Panc1 (cell line): Measurements from ENCODE around the gene PSMD8. TPM values are rescaled to one million over a fixed set of nuclear protein-coding genes. Genes with fewer than 3 reads are reported as not detected.
A peak's percentile ranks its signal among the peaks of the same experiment; 100 is the strongest.

Experiments used
- ATAC-seq: fragments of 200-7000 bp; cut with Tn5 transposase; 2 replicates; pipeline ENCODE4 v1.9.1; 2020; ENCODE audit warnings: mild to moderate bottlenecking, moderate library complexity
- BruUV-seq: library from RNA; stranded (reverse); fragments of 400-500 nt; replicated peaks from 2 replicates; lab custom pipeline; 2021; lab: Mats Ljungman, UMichigan
- CTCF ChIA-PET: fragments of 300-600 bp; sonication (Branson Sonifier 250); formaldehyde crosslinking; loops from one replicate; lab custom pipeline; 2022; ENCODE audit warnings: antibody characterized with exemption; lab: Charles Lee
- POLR2A ChIA-PET: fragments of 300-600 bp; sonication (Branson Sonifier 250); formaldehyde crosslinking; loops from one replicate; lab custom pipeline; 2022; ENCODE audit warnings: antibody characterized with exemption; lab: Charles Lee
- DNase-seq: peaks from one replicate; pipeline ENCODE4 v3.0.0-alpha.2; 2010; ENCODE audit warnings: low read depth, low spot score
- H3K27ac ChIP-seq: 2 replicates; pipeline ENCODE4 v1.5.1; 2011; ENCODE audit warnings: mild to moderate bottlenecking, low read length, inconsistent platforms
- H3K27me3 ChIP-seq: fragments of 200-500 bp; sonication (Bioruptor generic); 2 replicates; pipeline ENCODE4 v1.6.0; 2014; ENCODE audit warnings: low read length, inconsistent platforms; ENCODE audit not compliant: control insufficient read depth, insufficient read depth
- H3K36me3 ChIP-seq: fragments of 200-500 bp; sonication (Bioruptor generic); 2 replicates; pipeline ENCODE4 v1.5.1; 2014; ENCODE audit warnings: inconsistent platforms, mild to moderate bottlenecking, low read length, moderate library complexity; ENCODE audit not compliant: control insufficient read depth, insufficient read depth
- H3K4me1 ChIP-seq: 2 replicates; pipeline ENCODE4 v1.5.1; 2011; ENCODE audit warnings: inconsistent platforms, mild to moderate bottlenecking, low read length, moderate library complexity; ENCODE audit not compliant: control insufficient read depth, insufficient read depth
- H3K4me3 ChIP-seq, 2 experiments: 2 replicates each; pipeline ENCODE4 v1.5.1; 2011 to 2012; ENCODE audit warnings: low read depth in 2 of 2, low read length in 2 of 2, mild to moderate bottlenecking in 2 of 2, inconsistent platforms in 1 of 2, moderate library complexity in 1 of 2
- H3K9me3 ChIP-seq: fragments of 200-500 bp; sonication (Bioruptor generic); 2 replicates; pipeline ENCODE4 v1.5.1; 2014; ENCODE audit warnings: low read depth, mild to moderate bottlenecking, inconsistent platforms, low read length, moderate library complexity; ENCODE audit not compliant: control insufficient read depth, insufficient read depth
- POLR2AphosphoS5 ChIP-seq: IDR thresholded peaks from 2 replicates; pipeline ENCODE4 v1.6.1; 2012; ENCODE audit warnings: mild to moderate bottlenecking, low read depth, low read length, moderate library complexity
- SIN3A ChIP-seq: IDR thresholded peaks from 2 replicates; pipeline ENCODE4 v1.6.1; 2012; ENCODE audit warnings: low read depth, mild to moderate bottlenecking, low read length, moderate library complexity, borderline replicate concordance; ENCODE audit not compliant: insufficient read depth
- TCF7L2 ChIP-seq: IDR thresholded peaks from 2 replicates; pipeline ENCODE4 v1.6.1; 2011; ENCODE audit warnings: mild to moderate bottlenecking, low read depth, low read length, inconsistent platforms
- in situ Hi-C: cut with HindIII; loops from 2 replicates; pipeline ENCODE4 v1.10.0; 2016; ENCODE audit warnings: low sequenced_read_pairs, low pct_unique_long_range_greater_than_20kb
- intact Hi-C: fragments of 100-400 bp; cut with micrococcal nuclease; formaldehyde crosslinking; loops from one replicate; pipeline ENCODE4 v1.10.0; 2022; ENCODE audit not compliant: unreplicated experiment
- total RNA-seq: library from RNA; stranded (reverse); gene quantifications from one replicate; pipeline ENCODE4 v1.2.1, GENCODE V29; 2021; ENCODE audit not compliant: unreplicated experiment
- TF ChIP-seq, protein P1 (sequence below), 2 experiments: IDR thresholded peaks; 2 replicates each; pipeline ENCODE4 v1.6.1; 2011 to 2012; ENCODE audit warnings: low read depth in 2 of 2, control low read depth in 1 of 2, low read length in 1 of 2, mild to moderate bottlenecking in 1 of 2, moderate library complexity in 1 of 2; ENCODE audit not compliant: insufficient read depth in 1 of 2
- TF ChIP-seq, protein P2 (sequence below): fragments of 450-650 bp; IDR thresholded peaks from 2 replicates; pipeline ENCODE4 v1.5.1; 2017; ENCODE audit warnings: mild to moderate bottlenecking

The PSMD8 gene
- total RNA-seq, 1 experiment from 2014 or later, result 388 TPM

DNA sequence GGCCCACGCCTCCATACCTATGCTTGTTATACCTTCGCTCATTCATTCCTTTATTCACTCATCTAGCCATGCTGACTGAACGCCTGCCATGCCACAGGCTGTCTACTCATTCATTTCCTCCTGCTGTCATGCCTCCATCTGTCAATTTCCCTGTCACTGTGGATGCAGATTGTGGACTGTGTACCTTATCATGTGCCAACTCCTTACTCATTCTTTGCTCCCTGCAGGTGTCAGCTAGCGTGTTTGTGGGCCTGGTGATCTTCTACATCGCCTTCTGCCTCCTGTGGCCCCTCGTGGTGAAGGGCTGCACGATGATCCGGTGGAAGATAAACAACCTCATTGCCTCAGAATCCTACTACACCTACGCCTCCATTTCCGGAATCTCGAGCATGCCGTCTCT lies 4.1 kb upstream of the PSMD8 start:
- H3K36me3 ChIP-seq, result no peaks in the 10 kb centered on the region; the same call in 1 of the 2 replicates
- BruUV-seq, result no TSS peak
- TF ChIP-seq SIN3A, result no peak
- no peak for TF ChIP-seq POLR2AphosphoS5
- no peak for TF ChIP-seq TCF7L2
- H3K9me3 ChIP-seq, result no peaks in the 10 kb centered on the region
- H3K27me3 ChIP-seq, result no peaks in the 10 kb centered on the region
- intact Hi-C loops (no loop called here), in situ Hi-C loops (no loop called here)
- ATAC-seq (no peak), DNase-seq (no peak)
- no peak overlapping the region for H3K4me3 ChIP-seq
- ChIA-PET CTCF (no interaction called here), POLR2A (no interaction called here)
- peaks cover 3% of the 10 kb centered on the region for H3K4me1 ChIP-seq
- H3K27ac ChIP-seq, result no peak overlapping the region

DNA sequence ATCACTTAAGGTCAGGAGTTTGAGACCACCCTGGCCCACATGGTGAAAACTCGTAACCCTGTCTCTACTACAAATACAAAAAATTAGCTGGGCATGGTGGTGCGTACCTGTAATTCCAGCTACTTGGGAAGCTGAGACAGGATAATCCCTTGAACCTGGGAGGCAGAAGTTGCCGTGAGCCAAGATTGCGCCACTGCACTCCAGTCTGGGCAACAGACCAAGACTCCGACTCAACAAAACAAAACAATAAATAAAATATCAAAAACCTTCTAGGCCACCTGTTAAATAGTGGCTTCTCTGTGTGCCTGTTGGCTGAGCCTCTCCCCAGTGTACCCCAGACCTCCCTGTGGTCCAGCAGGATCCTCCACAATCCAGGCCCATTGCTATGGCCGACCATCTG lies 3.3 kb upstream of the PSMD8 start:
- TF ChIP-seq, protein P1, sequence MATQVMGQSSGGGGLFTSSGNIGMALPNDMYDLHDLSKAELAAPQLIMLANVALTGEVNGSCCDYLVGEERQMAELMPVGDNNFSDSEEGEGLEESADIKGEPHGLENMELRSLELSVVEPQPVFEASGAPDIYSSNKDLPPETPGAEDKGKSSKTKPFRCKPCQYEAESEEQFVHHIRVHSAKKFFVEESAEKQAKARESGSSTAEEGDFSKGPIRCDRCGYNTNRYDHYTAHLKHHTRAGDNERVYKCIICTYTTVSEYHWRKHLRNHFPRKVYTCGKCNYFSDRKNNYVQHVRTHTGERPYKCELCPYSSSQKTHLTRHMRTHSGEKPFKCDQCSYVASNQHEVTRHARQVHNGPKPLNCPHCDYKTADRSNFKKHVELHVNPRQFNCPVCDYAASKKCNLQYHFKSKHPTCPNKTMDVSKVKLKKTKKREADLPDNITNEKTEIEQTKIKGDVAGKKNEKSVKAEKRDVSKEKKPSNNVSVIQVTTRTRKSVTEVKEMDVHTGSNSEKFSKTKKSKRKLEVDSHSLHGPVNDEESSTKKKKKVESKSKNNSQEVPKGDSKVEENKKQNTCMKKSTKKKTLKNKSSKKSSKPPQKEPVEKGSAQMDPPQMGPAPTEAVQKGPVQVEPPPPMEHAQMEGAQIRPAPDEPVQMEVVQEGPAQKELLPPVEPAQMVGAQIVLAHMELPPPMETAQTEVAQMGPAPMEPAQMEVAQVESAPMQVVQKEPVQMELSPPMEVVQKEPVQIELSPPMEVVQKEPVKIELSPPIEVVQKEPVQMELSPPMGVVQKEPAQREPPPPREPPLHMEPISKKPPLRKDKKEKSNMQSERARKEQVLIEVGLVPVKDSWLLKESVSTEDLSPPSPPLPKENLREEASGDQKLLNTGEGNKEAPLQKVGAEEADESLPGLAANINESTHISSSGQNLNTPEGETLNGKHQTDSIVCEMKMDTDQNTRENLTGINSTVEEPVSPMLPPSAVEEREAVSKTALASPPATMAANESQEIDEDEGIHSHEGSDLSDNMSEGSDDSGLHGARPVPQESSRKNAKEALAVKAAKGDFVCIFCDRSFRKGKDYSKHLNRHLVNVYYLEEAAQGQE (IDR thresholded peaks at IDR 0.05; ENCODE audit: insufficient read depth in 1 of 2, low read depth in 2 of 2, low read length in 1 of 2), result no peak
- TF ChIP-seq SIN3A (no peak), POLR2AphosphoS5 (no peak), TCF7L2 (no peak)
- TF ChIP-seq, protein P2, sequence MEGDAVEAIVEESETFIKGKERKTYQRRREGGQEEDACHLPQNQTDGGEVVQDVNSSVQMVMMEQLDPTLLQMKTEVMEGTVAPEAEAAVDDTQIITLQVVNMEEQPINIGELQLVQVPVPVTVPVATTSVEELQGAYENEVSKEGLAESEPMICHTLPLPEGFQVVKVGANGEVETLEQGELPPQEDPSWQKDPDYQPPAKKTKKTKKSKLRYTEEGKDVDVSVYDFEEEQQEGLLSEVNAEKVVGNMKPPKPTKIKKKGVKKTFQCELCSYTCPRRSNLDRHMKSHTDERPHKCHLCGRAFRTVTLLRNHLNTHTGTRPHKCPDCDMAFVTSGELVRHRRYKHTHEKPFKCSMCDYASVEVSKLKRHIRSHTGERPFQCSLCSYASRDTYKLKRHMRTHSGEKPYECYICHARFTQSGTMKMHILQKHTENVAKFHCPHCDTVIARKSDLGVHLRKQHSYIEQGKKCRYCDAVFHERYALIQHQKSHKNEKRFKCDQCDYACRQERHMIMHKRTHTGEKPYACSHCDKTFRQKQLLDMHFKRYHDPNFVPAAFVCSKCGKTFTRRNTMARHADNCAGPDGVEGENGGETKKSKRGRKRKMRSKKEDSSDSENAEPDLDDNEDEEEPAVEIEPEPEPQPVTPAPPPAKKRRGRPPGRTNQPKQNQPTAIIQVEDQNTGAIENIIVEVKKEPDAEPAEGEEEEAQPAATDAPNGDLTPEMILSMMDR, result no peak
- ATAC-seq (no peak), DNase-seq (no peak)
- CTCF ChIA-PET, result no interaction called here
- H3K4me3 ChIP-seq, result no peak overlapping the region
- peaks cover 8% of the 10 kb centered on the region for H3K4me1 ChIP-seq
- no peaks in the 10 kb centered on the region for H3K27me3 ChIP-seq
- H3K36me3 ChIP-seq, result no peaks in the 10 kb centered on the region; the same call in 1 of the 2 replicates
- in situ Hi-C loops, result no loop called here
- intact Hi-C loops, result no loop called here
- H3K9me3 ChIP-seq, result no peaks in the 10 kb centered on the region
- POLR2A ChIA-PET, result no interaction called here
- H3K27ac ChIP-seq, result no peak overlapping the region
- BruUV-seq, result no TSS peak

DNA sequence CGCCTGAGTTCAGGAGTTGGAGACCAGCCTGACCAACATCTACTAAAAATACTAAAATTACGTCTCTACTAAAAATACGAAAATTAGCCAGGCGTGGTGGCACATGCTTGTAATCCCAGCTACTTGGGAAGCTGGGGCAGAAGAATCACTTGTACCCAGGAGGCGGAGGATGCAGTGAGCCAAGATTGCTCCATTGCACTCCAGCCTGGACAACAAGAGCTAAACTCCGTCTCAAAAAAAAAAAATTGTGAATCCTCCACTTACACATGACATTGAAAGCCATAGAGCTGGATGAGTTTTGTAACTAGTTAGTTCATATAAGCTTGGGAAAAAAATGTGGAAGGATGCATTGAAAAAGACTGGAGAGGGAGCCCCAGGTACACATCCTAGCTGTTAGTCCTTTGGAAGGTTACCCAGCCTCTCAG lies 452 bp upstream of the PSMD8 start:
- intact Hi-C loops, result no loop called here
- no peak for ATAC-seq

More for the DNA sequence above, 452 bp upstream of the PSMD8 start:
- DNase-seq, result no peak
- ChIA-PET CTCF (interaction anchor here (0.6 to 1.3 kb wide), 6 partner anchors 8 to 147 kb away, joined by 3 to 13 read pairs (median 4); partner anchors contain the start of genes CATSPERG and GGN), POLR2A (interaction anchor here (0.6 to 0.9 kb wide), 4 partner anchors 11 to 442 kb away, joined by 3 to 5 read pairs (median 4); no protein-coding TSS in a partner anchor)
- peaks cover 10% of the 10 kb centered on the region for H3K4me1 ChIP-seq
- no peak for TF ChIP-seq SIN3A
- TF ChIP-seq, protein P1 (IDR thresholded peaks at IDR 0.05; ENCODE audit: insufficient read depth in 1 of 2, low read depth in 2 of 2, low read length in 1 of 2), result no peak
- TF ChIP-seq, protein P2, result no peak
- TF ChIP-seq POLR2AphosphoS5, result no peak
- no peak for TF ChIP-seq TCF7L2
- peak overlapping the region; percentile 92 for H3K27ac ChIP-seq
- no TSS peak for BruUV-seq
- peak overlapping the region; percentile 85 to 87 for H3K4me3 ChIP-seq
- peaks cover 4% of the 10 kb centered on the region; the same call in 1 of the 2 replicates for H3K36me3 ChIP-seq
- H3K27me3 ChIP-seq, result no peaks in the 10 kb centered on the region
- no peaks in the 10 kb centered on the region for H3K9me3 ChIP-seq
- in situ Hi-C loops, result no loop called here
